GM12874 (cell line): Measurements from ENCODE around the gene CNTN4.

ENCODE experiments used
- TF ChIP-seq, protein P1 (sequence below): IDR thresholded peaks from 2 replicates; pipeline ENCODE4 v1.5.1; 2011; ENCODE audit warnings: low read depth, mild to moderate bottlenecking, control low read depth, low read length, moderate library complexity; ENCODE audit not compliant: insufficient read depth

CNTN4 gene

DNA sequence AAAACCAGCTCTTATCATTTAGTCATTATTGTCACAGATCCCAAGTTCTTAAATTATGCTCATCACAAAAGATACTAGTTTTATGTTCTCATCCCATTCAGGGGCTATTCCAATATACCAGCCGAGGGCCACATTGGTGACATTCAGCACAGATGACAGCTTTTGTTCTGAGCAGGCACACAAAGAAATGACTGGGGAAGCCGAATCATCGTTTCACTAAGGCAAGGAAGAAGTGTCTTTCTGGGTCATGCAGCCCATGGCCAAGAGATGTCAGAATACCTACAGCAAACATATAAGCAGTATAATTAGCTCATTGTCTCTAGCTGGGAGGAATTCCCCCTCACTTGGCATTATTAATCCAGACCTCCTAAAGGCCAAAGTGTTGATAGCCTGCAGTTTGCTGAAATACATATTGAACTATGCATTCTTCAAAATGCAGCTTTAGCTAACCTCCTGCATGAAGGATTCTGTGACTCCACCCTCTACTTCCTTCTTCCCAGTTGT lies 100.2 kb downstream of the CNTN4 start:
- TF ChIP-seq, protein P1, sequence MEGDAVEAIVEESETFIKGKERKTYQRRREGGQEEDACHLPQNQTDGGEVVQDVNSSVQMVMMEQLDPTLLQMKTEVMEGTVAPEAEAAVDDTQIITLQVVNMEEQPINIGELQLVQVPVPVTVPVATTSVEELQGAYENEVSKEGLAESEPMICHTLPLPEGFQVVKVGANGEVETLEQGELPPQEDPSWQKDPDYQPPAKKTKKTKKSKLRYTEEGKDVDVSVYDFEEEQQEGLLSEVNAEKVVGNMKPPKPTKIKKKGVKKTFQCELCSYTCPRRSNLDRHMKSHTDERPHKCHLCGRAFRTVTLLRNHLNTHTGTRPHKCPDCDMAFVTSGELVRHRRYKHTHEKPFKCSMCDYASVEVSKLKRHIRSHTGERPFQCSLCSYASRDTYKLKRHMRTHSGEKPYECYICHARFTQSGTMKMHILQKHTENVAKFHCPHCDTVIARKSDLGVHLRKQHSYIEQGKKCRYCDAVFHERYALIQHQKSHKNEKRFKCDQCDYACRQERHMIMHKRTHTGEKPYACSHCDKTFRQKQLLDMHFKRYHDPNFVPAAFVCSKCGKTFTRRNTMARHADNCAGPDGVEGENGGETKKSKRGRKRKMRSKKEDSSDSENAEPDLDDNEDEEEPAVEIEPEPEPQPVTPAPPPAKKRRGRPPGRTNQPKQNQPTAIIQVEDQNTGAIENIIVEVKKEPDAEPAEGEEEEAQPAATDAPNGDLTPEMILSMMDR: no peak

DNA sequence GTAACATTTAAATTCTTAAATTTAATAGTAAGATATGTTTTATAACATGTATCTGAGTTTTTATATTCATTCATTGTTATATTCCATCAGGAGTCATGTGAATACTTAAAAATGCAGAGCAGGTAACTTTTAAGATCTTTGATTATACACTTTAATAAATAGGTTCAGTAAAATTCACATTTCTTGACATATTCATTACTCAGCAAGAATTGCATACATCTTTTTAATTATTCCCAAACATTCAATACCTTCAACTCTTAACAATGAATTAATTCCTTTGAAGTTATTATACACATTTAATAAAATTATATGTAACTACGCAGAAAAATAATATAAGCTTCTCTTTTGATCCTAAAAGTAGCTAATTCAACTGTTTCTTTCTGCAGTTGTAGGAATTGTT lies 105.4 kb downstream of the CNTN4 start:
- TF ChIP-seq, protein P1: no peak

DNA sequence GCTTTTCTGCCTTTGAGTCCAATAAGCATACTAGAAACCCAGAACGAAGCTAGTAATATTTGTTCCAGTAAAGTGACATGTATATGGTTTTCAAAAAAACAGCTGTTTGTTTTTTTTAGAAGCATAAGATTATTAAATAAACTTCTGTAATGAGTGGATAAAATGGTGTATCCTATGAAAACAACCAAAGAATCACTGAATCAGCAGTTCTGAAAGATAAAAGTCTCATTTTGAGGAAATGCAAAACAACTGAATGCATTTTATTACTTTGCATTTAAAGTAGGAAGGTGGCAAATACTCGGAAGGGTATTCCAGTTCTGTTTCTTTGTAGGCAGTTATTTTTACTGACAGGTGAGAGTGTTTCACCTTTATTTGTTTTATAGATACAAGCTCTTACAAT lies 107.0 kb downstream of the CNTN4 start:
- TF ChIP-seq, protein P1: no peak

DNA sequence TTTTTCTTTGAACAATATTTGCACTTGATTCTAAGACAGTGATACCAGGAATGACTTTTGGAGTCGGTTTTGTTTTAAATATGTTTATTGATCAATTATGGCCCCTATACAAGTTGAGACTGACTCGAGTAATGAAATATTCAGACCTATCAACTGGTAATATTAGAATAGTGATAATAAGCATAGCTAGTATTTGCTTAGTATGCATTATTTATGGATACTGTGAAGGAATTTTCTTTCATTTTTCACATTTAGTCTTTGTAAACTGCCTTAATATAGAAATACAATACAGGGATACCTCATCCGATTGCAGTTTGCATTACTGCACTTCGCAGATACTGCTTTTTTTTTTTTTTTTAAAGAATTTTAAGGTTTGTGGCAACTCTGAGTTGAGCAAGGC lies 107.9 kb downstream of the CNTN4 start:
- TF ChIP-seq, protein P1: no peak

DNA sequence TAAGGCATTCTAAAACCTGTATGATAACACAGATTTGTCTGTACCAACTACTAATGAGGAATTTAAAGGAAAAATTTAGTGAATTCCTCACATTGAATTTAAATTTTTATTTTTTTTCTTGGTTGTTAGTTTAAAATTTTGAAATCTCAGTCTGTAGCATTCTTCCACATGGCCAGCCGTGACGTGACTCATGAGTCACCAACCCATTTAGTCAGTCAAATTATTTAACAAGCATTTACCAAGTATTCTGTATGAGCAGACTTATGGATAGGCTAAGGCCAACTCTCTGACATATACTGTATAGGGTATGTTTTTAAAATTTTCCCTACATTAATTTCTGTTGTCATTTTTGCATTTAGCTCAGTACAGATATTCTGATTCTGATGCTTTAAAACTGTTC lies 112.9 kb downstream of the CNTN4 start:
- TF ChIP-seq, protein P1: no peak

DNA sequence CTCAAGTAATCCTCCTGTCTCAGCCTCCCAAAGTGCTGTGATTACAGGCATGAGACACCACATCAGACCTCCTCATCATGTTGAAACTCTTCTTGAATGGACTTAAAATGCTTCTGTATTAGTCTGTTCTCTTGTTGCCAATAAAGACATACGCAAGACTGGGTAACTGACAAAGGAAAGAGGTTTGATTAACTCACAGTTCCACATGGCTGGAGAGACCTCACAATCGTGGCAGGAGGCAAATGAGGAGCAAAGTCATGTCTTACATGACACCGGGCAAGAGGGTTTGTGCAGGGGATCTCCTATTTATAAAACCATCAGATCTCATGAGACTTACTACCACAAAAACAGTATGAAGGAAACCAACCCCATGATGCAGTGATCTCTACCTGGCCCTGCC lies 113.5 kb downstream of the CNTN4 start:
- TF ChIP-seq, protein P1: no peak

DNA sequence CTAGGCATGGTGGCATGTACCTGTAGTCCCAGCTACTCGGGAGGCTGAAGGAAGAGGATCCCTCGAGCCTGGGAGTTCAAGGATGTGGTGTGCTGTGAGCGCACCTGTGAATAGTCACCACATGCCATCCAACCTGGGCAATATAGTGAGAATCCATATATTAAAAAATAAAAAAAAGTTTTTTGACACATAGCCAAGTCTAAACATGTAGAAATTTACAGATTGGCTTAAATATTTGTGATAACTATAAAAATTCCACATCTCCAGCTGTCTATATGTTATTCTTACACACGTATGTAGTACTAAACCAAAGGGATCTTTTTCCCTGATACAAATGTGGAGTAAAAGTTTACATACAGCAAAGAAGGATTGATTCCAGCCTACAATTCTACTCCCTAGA lies 119.7 kb downstream of the CNTN4 start:
- TF ChIP-seq, protein P1: no peak

DNA sequence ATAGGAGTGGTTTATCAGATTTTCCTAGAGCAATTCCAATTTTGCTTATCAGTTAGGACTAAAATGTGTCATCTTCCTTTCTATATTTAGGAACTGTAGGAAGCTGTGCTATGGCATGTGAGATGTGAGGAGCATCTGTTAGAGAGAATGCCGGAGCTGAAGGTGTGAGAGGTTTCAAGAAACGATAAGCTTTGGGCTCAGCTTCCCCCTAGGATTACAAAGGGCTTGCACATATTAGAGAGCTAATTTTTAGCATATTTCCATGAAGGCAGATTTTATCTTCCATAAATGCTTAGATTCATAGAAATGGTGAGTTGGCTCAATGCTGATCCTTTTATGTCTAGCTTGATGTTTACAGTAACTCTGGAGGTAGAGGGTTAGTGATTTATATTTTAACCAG lies 120.2 kb downstream of the CNTN4 start:
- TF ChIP-seq, protein P1: no peak
